GM23338 (cell line): ENCODE measurements around the gene NUP205. TPM values are rescaled to one million over a fixed set of nuclear protein-coding genes. Genes with fewer than 3 reads are reported as not detected.

Experiments used
- ATAC-seq: fragments of 200-7000 bp; cut with Tn5 transposase; 3 replicates; pipeline ENCODE4 v1.9.1; 2020
- DNase-seq: peaks from one replicate; pipeline ENCODE4 v3.0.0-alpha.2; 2015; ENCODE audit warnings: low spot score
- H2AFZ ChIP-seq: fragments of 200-600 bp; sonication (generic); 2 replicates; pipeline ENCODE4 v1.8.0; 2016; ENCODE audit warnings: antibody characterized with exemption, mild to moderate bottlenecking, moderate library complexity
- H3F3A ChIP-seq: fragments of 200-600 bp; sonication (generic); replicated peaks from 2 replicates; pipeline ENCODE4 v1.8.0; 2017; ENCODE audit warnings: antibody characterized with exemption, mixed run types, low read depth
- H3K27ac ChIP-seq: fragments of 200-600 bp; sonication (generic); 2 replicates; pipeline ENCODE4 v1.6.1; 2016; ENCODE audit warnings: low read depth
- H3K27me3 ChIP-seq: fragments of 200-600 bp; sonication (generic); 2 replicates; pipeline ENCODE4 v1.8.0; 2016; ENCODE audit warnings: mild to moderate bottlenecking, mixed run types, moderate library complexity; ENCODE audit not compliant: insufficient read depth
- H3K36me3 ChIP-seq: fragments of 200-600 bp; sonication (generic); 2 replicates; pipeline ENCODE4 v1.8.0; 2016; ENCODE audit warnings: mild to moderate bottlenecking; ENCODE audit not compliant: insufficient read depth
- H3K4me1 ChIP-seq: fragments of 200-600 bp; sonication (generic); 2 replicates; pipeline ENCODE4 v1.8.0; 2016; ENCODE audit warnings: mild to moderate bottlenecking, moderate library complexity; ENCODE audit not compliant: insufficient read depth
- H3K4me2 ChIP-seq: fragments of 200-600 bp; sonication (generic); 2 replicates; pipeline ENCODE4 v1.7.1; 2017; ENCODE audit warnings: mixed run types
- H3K4me3 ChIP-seq: fragments of 200-600 bp; sonication (generic); 2 replicates; pipeline ENCODE4 v1.6.1; 2016; ENCODE audit warnings: mixed run types
- H3K79me2 ChIP-seq: fragments of 200-600 bp; sonication (generic); replicated peaks from 2 replicates; pipeline ENCODE4 v1.8.0; 2017; ENCODE audit warnings: mild to moderate bottlenecking; ENCODE audit not compliant: insufficient read depth
- H3K9me2 ChIP-seq: fragments of 200-600 bp; sonication (generic); 2 replicates; pipeline ENCODE4 v1.8.0; 2017; ENCODE audit not compliant: insufficient read depth
- H4K20me1 ChIP-seq: fragments of 200-600 bp; sonication (generic); replicated peaks from 2 replicates; pipeline ENCODE4 v1.8.0; 2017; ENCODE audit warnings: mild to moderate bottlenecking; ENCODE audit not compliant: insufficient read depth
- H3K27ac Mint-ChIP-seq: 2 replicates; pipeline ENCODE4 v1.8.0; 2020; ENCODE audit warnings: inconsistent platforms, mild to moderate bottlenecking, moderate library complexity, mixed read lengths
- H3K27me3 Mint-ChIP-seq: 3 replicates; pipeline ENCODE4 v1.8.0; 2022; ENCODE audit warnings: low read depth, mild to moderate bottlenecking, moderate library complexity, mixed read lengths, inconsistent platforms; ENCODE audit not compliant: insufficient read depth, poor library complexity
- H3K36me3 Mint-ChIP-seq: 3 replicates; pipeline ENCODE4 v1.8.0; 2021; ENCODE audit warnings: low read depth, mild to moderate bottlenecking, inconsistent platforms, moderate library complexity, mixed read lengths
- H3K4me1 Mint-ChIP-seq: 3 replicates; pipeline ENCODE4 v1.8.0; 2020; ENCODE audit warnings: mild to moderate bottlenecking, inconsistent platforms, mixed read lengths
- H3K4me3 Mint-ChIP-seq: 3 replicates; pipeline ENCODE4 v1.8.0; 2021; ENCODE audit warnings: moderate library complexity, mild to moderate bottlenecking, inconsistent platforms, mixed read lengths
- H3K9me3 Mint-ChIP-seq: 3 replicates; pipeline ENCODE4 v1.8.0; 2020; ENCODE audit warnings: moderate library complexity, mild to moderate bottlenecking, inconsistent platforms, mixed read lengths
- CTCF ChIP-seq, 2 experiments: fragments of 200-600 bp in 1 of 2; sonication (generic) in 1 of 2; conservative IDR thresholded peaks; 2 replicates each; pipeline versions ENCODE4 v1.5.1 to v1.6.1; 2016 to 2017; ENCODE audit warnings: antibody characterized with exemption in 2 of 2, low read depth in 2 of 2, mild to moderate bottlenecking in 2 of 2, moderate library complexity in 1 of 2
- JUNB ChIP-seq: IDR thresholded peaks from one replicate; pipeline ENCODE4 v1.6.1; 2016; ENCODE audit warnings: antibody characterized with exemption; ENCODE audit not compliant: unreplicated experiment
- REST ChIP-seq: IDR thresholded peaks from one replicate; pipeline ENCODE4 v1.6.1; 2018; ENCODE audit warnings: antibody characterized with exemption; ENCODE audit not compliant: unreplicated experiment
- ZNF331 ChIP-seq: fragments of 250-450 bp; sonication (Bioruptor Pico); IDR thresholded peaks from 2 replicates; pipeline ENCODE4 v1.5.0; 2020; ENCODE audit warnings: low read depth, mild to moderate bottlenecking, moderate library complexity
- ZNF462 ChIP-seq: fragments of 250-450 bp; sonication (Bioruptor Pico); IDR thresholded peaks from 2 replicates; pipeline ENCODE4 v1.5.0; 2020; ENCODE audit warnings: mild to moderate bottlenecking, moderate library complexity
- polyA plus RNA-seq: library from polyadenylated mRNA; unstranded; fragments of >200 nt; fragmentation: Nextera tagmentation; extraction: Ambion mirVana; gene quantifications from 2 replicates; pipeline ENCODE4 v1.2.1, GENCODE V29; 2016
- total RNA-seq: library from RNA; depleted of rRNA; stranded (reverse); fragments of >200 nt; shearing (Covaris generic); gene quantifications from 2 replicates; pipeline ENCODE4 v1.2.3, GENCODE V29; 2014

The NUP205 gene
- total and polyA plus RNA-seq, 2 experiments from 2014 or later: 150 to 212 TPM

- Histone ChIP-seq H3K27ac (no peak overlapping the region), H3K4me1 (peaks cover 3% of the 10 kb centered on the region; the same call in 1 of the 2 replicates), H3F3A (no peaks in the 10 kb centered on the region), H3K4me2 (no peak overlapping the region), H2AFZ (no peak overlapping the region), H3K79me2 (no peaks in the 10 kb centered on the region), H3K9me2 (no peaks in the 10 kb centered on the region), H3K4me3 (no peak overlapping the region), H3K27me3 (no peaks in the 10 kb centered on the region), H3K36me3 (no peaks in the 10 kb centered on the region), H4K20me1 (no peaks in the 10 kb centered on the region; the same call in 1 of the 2 replicates)
- H3K27ac Mint-ChIP-seq: no peak overlapping the region
- H3K36me3 Mint-ChIP-seq: peaks cover 2% of the 10 kb centered on the region; the same call in 1 of the 3 replicates
- H3K4me3 Mint-ChIP-seq: no peak overlapping the region
- TF ChIP-seq CTCF (conservative IDR thresholded peaks at IDR 0.05; ENCODE audit: low read depth in 2 of 2): no peak
- TF ChIP-seq REST: no peak
- no peak for TF ChIP-seq ZNF462 (CRISPR knock-in tag)
- TF ChIP-seq JUNB: no peak
- no peak for TF ChIP-seq ZNF331 (CRISPR knock-in tag)
- no peak for DNase-seq
- no peak for ATAC-seq
- peaks cover 8% of the 10 kb centered on the region; the same call in 2 of the 3 replicates for H3K4me1 Mint-ChIP-seq
- H3K9me3 Mint-ChIP-seq: no peaks in the 10 kb centered on the region
- peaks cover 6% of the 10 kb centered on the region for H3K27me3 Mint-ChIP-seq
Observed at GRCh38 chr7:135684136-135684535, 126.4 kb downstream of the NUP205 start.
